GM18519 (cell line): ENCODE results near the gene RPL31.

Experiments used
- ATAC-seq: cut with Tn5 transposase; IDR thresholded peaks from one replicate; pipeline ENCODE4 v1.9.1; 2021; ENCODE audit warnings: mild to moderate bottlenecking, moderate library complexity; ENCODE audit not compliant: unreplicated experiment, low FRiP score

RPL31 gene

DNA sequence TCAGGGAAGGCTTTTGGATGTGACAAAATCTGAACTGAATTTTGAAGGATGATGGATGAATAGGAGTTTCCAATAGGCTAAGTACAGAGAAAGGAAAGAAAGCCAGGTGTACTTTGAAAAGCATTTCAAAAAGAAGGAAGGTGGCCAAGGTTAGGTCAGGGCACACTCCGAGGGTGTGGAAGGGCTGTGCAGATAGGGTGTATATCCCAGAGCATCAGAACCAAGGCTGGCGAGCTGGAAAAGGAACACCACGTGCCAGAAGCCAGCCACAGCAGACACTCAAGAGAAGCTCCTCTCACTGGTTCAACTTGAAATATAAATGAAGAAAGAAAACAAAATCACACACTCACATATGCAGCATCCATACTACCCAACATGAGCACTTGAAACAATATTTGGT lies 51.0 kb downstream of the RPL31 start:
- ATAC-seq: no peak
